ENCODE data around the gene WDR1. TPM values are rescaled to one million over a fixed set of nuclear protein-coding genes. Genes with fewer than 3 reads are reported as not detected.

The WDR1 gene
- total and polyA plus RNA-seq, 2 donors (not counting 3 experiments of a cell fraction or from before 2014, with no cell fraction given) = 590 to 660 TPM

DNA sequence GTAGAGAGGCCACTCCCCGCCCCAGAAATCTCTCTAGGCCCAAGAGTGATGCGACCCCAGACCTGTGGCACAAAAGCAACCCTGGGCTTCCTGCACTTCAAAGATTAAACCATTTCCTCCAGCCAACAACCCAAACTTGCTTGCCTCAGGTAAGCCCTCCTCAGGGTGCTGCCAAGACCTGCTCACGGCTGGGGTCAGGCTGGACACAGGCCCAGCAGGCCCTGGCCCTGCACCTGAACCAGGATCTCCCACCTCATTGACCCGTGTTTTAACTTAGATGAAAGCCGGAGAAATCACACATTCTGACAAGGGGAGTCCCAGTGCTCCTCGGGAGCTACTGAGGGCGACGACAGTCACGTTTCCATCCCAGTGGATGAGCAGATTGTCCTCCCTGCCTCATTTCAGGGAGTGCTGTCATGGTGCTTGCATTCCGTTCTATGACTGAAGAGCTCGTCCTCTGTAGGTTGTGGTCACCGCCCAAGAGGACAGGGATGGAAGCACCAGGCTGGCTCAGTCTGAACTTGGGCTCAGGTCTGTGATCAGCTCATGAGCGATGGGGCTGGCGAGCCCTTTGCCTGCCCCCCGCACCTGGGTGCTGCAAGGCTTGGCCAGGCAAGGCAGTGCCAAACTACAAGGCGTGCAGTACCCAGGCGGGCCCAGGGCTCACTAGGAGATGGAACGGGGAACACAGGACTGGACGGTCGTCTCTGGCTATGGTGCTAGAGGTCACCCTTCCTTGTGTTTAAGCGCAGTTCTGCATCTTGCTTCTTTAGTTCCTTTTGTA is 25.9 kb downstream of the WDR1 start:
- Histone ChIP-seq H3K9me1 (replicated peaks; ENCODE audit: control insufficient read depth, extremely low read depth, insufficient read depth, low read length) (no peaks in the 10 kb centered on the region), H3K79me2 (ENCODE audit: control insufficient read depth, insufficient read depth, low read length) (peaks cover 91% of the 10 kb centered on the region), H3K36me3 (ENCODE audit: control insufficient read depth in 2 of 2, extremely low read depth in 1 of 2, insufficient read depth in 2 of 2, low read length in 2 of 2) (peaks cover 29 to 71% of the 10 kb centered on the region in 2 experiments), H3K9me3 (replicated peaks; ENCODE audit: control insufficient read depth, insufficient read depth, low read length) (no peaks in the 10 kb centered on the region), H3K9ac (replicated peaks; ENCODE audit: extremely low read depth, insufficient read depth, low read length) (no peak overlapping the region), H2AFZ (ENCODE audit: low read depth, low read length) (no peak overlapping the region), H3K27ac (ENCODE audit: insufficient read depth, low read depth, low read length) (no peak overlapping the region), H3K4me2 (ENCODE audit: insufficient read depth, low read length) (no peak overlapping the region), H3K4me1 (ENCODE audit: control insufficient read depth, extremely low read depth, insufficient read depth, low read length) (peaks cover 56% of the 10 kb centered on the region), H3K4me3 (replicated peaks in 1 of 3; ENCODE audit: insufficient read depth in 1 of 3, low read depth in 1 of 3, low read length in 3 of 3) (no peak overlapping the region), H4K20me1 (replicated peaks; ENCODE audit: control insufficient read depth, extremely low read depth, insufficient read depth, low read length) (no peaks in the 10 kb centered on the region), H3K27me3 (ENCODE audit: control insufficient read depth in 2 of 2, insufficient read depth in 2 of 2, low read length in 2 of 2) (no peaks in the 10 kb centered on the region)
- TF ChIP-seq JUN (IDR thresholded peaks at IDR 0.05; ENCODE audit: borderline replicate concordance, insufficient read depth, insufficient read length, low read depth) = no peak
- TF ChIP-seq EZH2 (IDR thresholded peaks at IDR 0.05; ENCODE audit: borderline replicate concordance, low read depth, low read length, severe bottlenecking) = no peak
- TF ChIP-seq, protein P1, sequence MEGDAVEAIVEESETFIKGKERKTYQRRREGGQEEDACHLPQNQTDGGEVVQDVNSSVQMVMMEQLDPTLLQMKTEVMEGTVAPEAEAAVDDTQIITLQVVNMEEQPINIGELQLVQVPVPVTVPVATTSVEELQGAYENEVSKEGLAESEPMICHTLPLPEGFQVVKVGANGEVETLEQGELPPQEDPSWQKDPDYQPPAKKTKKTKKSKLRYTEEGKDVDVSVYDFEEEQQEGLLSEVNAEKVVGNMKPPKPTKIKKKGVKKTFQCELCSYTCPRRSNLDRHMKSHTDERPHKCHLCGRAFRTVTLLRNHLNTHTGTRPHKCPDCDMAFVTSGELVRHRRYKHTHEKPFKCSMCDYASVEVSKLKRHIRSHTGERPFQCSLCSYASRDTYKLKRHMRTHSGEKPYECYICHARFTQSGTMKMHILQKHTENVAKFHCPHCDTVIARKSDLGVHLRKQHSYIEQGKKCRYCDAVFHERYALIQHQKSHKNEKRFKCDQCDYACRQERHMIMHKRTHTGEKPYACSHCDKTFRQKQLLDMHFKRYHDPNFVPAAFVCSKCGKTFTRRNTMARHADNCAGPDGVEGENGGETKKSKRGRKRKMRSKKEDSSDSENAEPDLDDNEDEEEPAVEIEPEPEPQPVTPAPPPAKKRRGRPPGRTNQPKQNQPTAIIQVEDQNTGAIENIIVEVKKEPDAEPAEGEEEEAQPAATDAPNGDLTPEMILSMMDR (IDR thresholded peaks at IDR 0.05; ENCODE audit: extremely low read depth in 1 of 2, insufficient read depth in 1 of 2, low read depth in 1 of 2, low read length in 2 of 2) = no peak
- TF ChIP-seq FOS (IDR thresholded peaks at IDR 0.05; ENCODE audit: borderline replicate concordance, insufficient read depth, low read length) = no peak
- TF ChIP-seq POLR2A (IDR thresholded peaks at IDR 0.05; ENCODE audit: low read depth, low read length) = no peak
- TF ChIP-seq, protein P2, sequence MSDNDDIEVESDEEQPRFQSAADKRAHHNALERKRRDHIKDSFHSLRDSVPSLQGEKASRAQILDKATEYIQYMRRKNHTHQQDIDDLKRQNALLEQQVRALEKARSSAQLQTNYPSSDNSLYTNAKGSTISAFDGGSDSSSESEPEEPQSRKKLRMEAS (IDR thresholded peaks at IDR 0.05; ENCODE audit: insufficient read depth, insufficient read length) = no peak
- no peak for TF ChIP-seq GATA2 (IDR thresholded peaks at IDR 0.05; ENCODE audit: insufficient read depth, insufficient read length, low read depth, low read length)
- TF ChIP-seq POLR2AphosphoS5 (IDR thresholded peaks at IDR 0.05; ENCODE audit: insufficient read depth, low read depth, low read length) = no peak
- TF ChIP-seq MYC (IDR thresholded peaks at IDR 0.05; ENCODE audit: low read depth, low read length) = no peak
- ChIA-PET POLR2A (interaction anchor here (1.1 to 2.0 kb wide), 3 partner anchors 16 to 26 kb away, joined by 3 to 10 read pairs (median 4); partner anchors contain the start of gene WDR1), CTCF (interaction anchor here (1.4 to 3.2 kb wide), 5 partner anchors 12 to 68 kb away, joined by 3 to 40 read pairs (median 9); no protein-coding TSS in a partner anchor)
- BruUV-seq (replicated peaks) = no TSS peak
- DNase-seq (ENCODE audit: low read depth, low spot score) (no peak), FAIRE-seq (no peak)
- intact Hi-C loops (cut with micrococcal nuclease) = loop anchor here (5.0 to 10.0 kb wide), 2 partner anchors 67 to 1454 kb away; no protein-coding TSS in a partner anchor
- dilution Hi-C loops (cut with MboI; ENCODE audit: extremely low pct_ligation_motif_present, low sequenced_read_pairs) = no loop called here
